CD4-positive, alpha-beta T cell (primary cell): ENCODE results near the gene DAP. TPM values are rescaled to one million over a fixed set of nuclear protein-coding genes. Genes with fewer than 3 reads are reported as not detected.

Experiments
- ATAC-seq: fragments of 200-7000 bp; cut with Tn5 transposase; one replicate; pipeline ENCODE4 v1.10.0; 2022; ENCODE audit warnings: mild to moderate bottlenecking; ENCODE audit not compliant: poor library complexity
- CTCF ChIA-PET: fragments of 350-600 bp; sonication (Branson Sonifier 250); formaldehyde crosslinking; loops from one replicate; lab custom pipeline; 2021; ENCODE audit warnings: antibody characterized with exemption, inconsistent platforms; lab: Charles Lee
- POLR2A ChIA-PET: fragments of 350-600 bp; sonication (Branson Sonifier 250); formaldehyde crosslinking; loops from one replicate; lab custom pipeline; 2021; ENCODE audit warnings: antibody characterized with exemption, inconsistent platforms; lab: Charles Lee
- DNase-seq, 14 experiments: peaks; one replicate each; pipeline ENCODE4 v3.0.0-alpha.2; 2013 to 2020; ENCODE audit warnings: mixed read lengths in 2 of 14
- H3K27ac ChIP-seq, 2 donors: one replicate each; pipeline versions ENCODE4 v1.5.1 to v1.7.0; 2013; ENCODE audit warnings: low read length in 2 of 2, low read depth in 1 of 2, mild to moderate bottlenecking in 1 of 2
- H3K27me3 ChIP-seq, 2 experiments: 1 replicate in 1 of 2; 2 replicates in 1 of 2; pipeline versions ENCODE4 v1.6.1 to v1.7.0; 2013; ENCODE audit warnings: low read length in 2 of 2, control low read depth in 1 of 2, mild to moderate bottlenecking in 1 of 2, moderate library complexity in 1 of 2; ENCODE audit not compliant: insufficient read depth in 2 of 2, control insufficient read depth in 1 of 2
- H3K36me3 ChIP-seq: one replicate; pipeline ENCODE4 v1.6.1; 2013; ENCODE audit warnings: low read length, control low read depth; ENCODE audit not compliant: insufficient read depth
- H3K4me1 ChIP-seq: one replicate; pipeline ENCODE4 v1.6.1; 2013; ENCODE audit warnings: low read length, control low read depth; ENCODE audit not compliant: insufficient read depth
- H3K4me3 ChIP-seq: one replicate; pipeline ENCODE4 v1.5.1; 2013; ENCODE audit warnings: mild to moderate bottlenecking, low read length, moderate library complexity
- H3K9me3 ChIP-seq, 2 experiments: 1 replicate in 1 of 2; 2 replicates in 1 of 2; pipeline versions ENCODE4 v1.6.1 to v1.7.0; 2013; ENCODE audit warnings: low read length in 2 of 2, mild to moderate bottlenecking in 2 of 2, control low read depth in 1 of 2, moderate library complexity in 1 of 2; ENCODE audit not compliant: control insufficient read depth in 1 of 2, insufficient read depth in 1 of 2
- H3K27ac Mint-ChIP-seq: one replicate; pipeline ENCODE4 v1.8.0; 2020; ENCODE audit warnings: mixed read lengths
- H3K27me3 Mint-ChIP-seq: one replicate; pipeline ENCODE4 v1.8.0; 2021; ENCODE audit warnings: mixed read lengths
- H3K36me3 Mint-ChIP-seq: one replicate; pipeline ENCODE4 v1.8.0; 2021; ENCODE audit warnings: low read depth, mixed read lengths
- H3K4me1 Mint-ChIP-seq: one replicate; pipeline ENCODE4 v1.8.0; 2021; ENCODE audit warnings: low read depth, mixed read lengths
- H3K4me3 Mint-ChIP-seq: one replicate; pipeline ENCODE4 v1.8.0; 2020; ENCODE audit warnings: mild to moderate bottlenecking, mixed read lengths
- H3K9me3 Mint-ChIP-seq: one replicate; pipeline ENCODE4 v1.8.0; 2020; ENCODE audit warnings: mixed read lengths
- CTCF ChIP-seq: fragments of 200-600 bp; IDR thresholded peaks from one replicate; pipeline ENCODE4 v1.8.0; 2022; ENCODE audit warnings: antibody characterized with exemption, mild to moderate bottlenecking
- intact Hi-C, 2 experiments: fragments of 100-400 bp; cut with DNase I in 1 of 2; cut with micrococcal nuclease in 1 of 2; formaldehyde crosslinking; loops; one replicate each; pipeline versions ENCODE4 v1.15.1 to v1.9.0; 2023 to 2025; cut with DNase I, micrococcal nuclease
- total RNA-seq, 174 experiments: library from RNA in 2 of 174; stranded (reverse) in 2 of 174; gene quantifications; one replicate each; pipeline ENCODE4 v1.2.3 and lab custom pipeline; 2021 to 2026

DAP gene
- total RNA-seq, 2 experiments from 2014 or later: 33.6 to 35.2 TPM

GRCh38 chr5:10673017-10673389 lies 88.0 kb downstream of the DAP start:
- H3K4me3 ChIP-seq: no peak overlapping the region
- H3K4me1 Mint-ChIP-seq: no peaks in the 10 kb centered on the region
- no peaks in the 10 kb centered on the region for H3K27me3 Mint-ChIP-seq
- H3K9me3 Mint-ChIP-seq: peaks cover 4% of the 10 kb centered on the region
- intact Hi-C loops: no loop called here
- H3K9me3 ChIP-seq: peaks cover 0 to 14% of the 10 kb centered on the region in 2 experiments
- H3K36me3 Mint-ChIP-seq: peaks cover 9% of the 10 kb centered on the region
- no peak overlapping the region for H3K27ac ChIP-seq
- no peaks in the 10 kb centered on the region for H3K27me3 ChIP-seq
- H3K36me3 ChIP-seq: peaks cover 4% of the 10 kb centered on the region
- no peaks in the 10 kb centered on the region for H3K4me1 ChIP-seq
- no peak overlapping the region for H3K4me3 Mint-ChIP-seq
- CTCF ChIA-PET: no interaction called here
- no peak for DNase-seq
- POLR2A ChIA-PET: no interaction called here
- no peak for ATAC-seq
- no peak overlapping the region for H3K27ac Mint-ChIP-seq
- no peak for TF ChIP-seq CTCF

- CTCF ChIA-PET: no interaction called here
These were observed 88.7 kb downstream of the DAP start for GRCh38 chr5:10672146-10673016.

More at GRCh38 chr5:10672146-10673016, 88.7 kb downstream of the DAP start:
- no peak overlapping the region for H3K27ac ChIP-seq
- H3K27me3 ChIP-seq: no peaks in the 10 kb centered on the region
- H3K4me1 ChIP-seq: no peaks in the 10 kb centered on the region
- intact Hi-C loops: no loop called here
- POLR2A ChIA-PET: interaction anchor here (0.5 kb wide), 1 partner anchor 10 kb away, joined by 4 read pairs; no protein-coding TSS in a partner anchor
- no peak for TF ChIP-seq CTCF
- Mint-ChIP-seq H3K4me3 (no peak overlapping the region), H3K4me1 (no peaks in the 10 kb centered on the region), H3K27me3 (no peaks in the 10 kb centered on the region), H3K36me3 (peaks cover 3% of the 10 kb centered on the region), H3K9me3 (peaks cover 4% of the 10 kb centered on the region), H3K27ac (no peak overlapping the region)
- H3K9me3 ChIP-seq: peaks cover 0 to 9% of the 10 kb centered on the region in 2 experiments
- ATAC-seq (no peak), DNase-seq (no peak)
- H3K36me3 ChIP-seq: no peaks in the 10 kb centered on the region
- H3K4me3 ChIP-seq: no peak overlapping the region
